Measurements from ENCODE around the gene PPM1N. TPM values are rescaled to one million over a fixed set of nuclear protein-coding genes. Genes with fewer than 3 reads are reported as not detected.

PPM1N gene
- total and polyA plus RNA-seq, 2 experiments from 2014 or later: 0.40 to 0.59 TPM

GRCh38 chr19:45494261-45494916 lies 3.9 kb upstream of the PPM1N start:
- H3K36me3 ChIP-seq (replicated peaks; ENCODE audit: insufficient read depth, low read depth): no peaks in the 10 kb centered on the region
- peaks cover 13% of the 10 kb centered on the region for H3K4me1 ChIP-seq (ENCODE audit: insufficient read depth)
- TF ChIP-seq EZH2 (IDR thresholded peaks at IDR 0.05; ENCODE audit: borderline replicate concordance): no peak
- TF ChIP-seq EZH2phosphoT487 (IDR thresholded peaks at IDR 0.05; ENCODE audit: low read depth, severe bottlenecking, unreplicated experiment): no peak
- no peak for TF ChIP-seq CTCF (IDR thresholded peaks at IDR 0.05; ENCODE audit: poor library complexity)
- no peak for DNase-seq (ENCODE audit: low spot score)
- H3K4me3 ChIP-seq: no peak overlapping the region
- no peaks in the 10 kb centered on the region for H3K79me2 ChIP-seq
- no peaks in the 10 kb centered on the region for H4K20me1 ChIP-seq (ENCODE audit: insufficient read depth, poor library complexity, severe bottlenecking)
- H3K9me2 ChIP-seq (replicated peaks; ENCODE audit: insufficient read depth): no peaks in the 10 kb centered on the region
- no peaks in the 10 kb centered on the region for H3K9me3 ChIP-seq (ENCODE audit: low read depth)
- peaks cover 17% of the 10 kb centered on the region for H3K27me3 ChIP-seq
- no peak overlapping the region for H2AFZ ChIP-seq
- no peak overlapping the region for H3K27ac ChIP-seq
- no peak overlapping the region for H3K4me2 ChIP-seq
- WGBS (ENCODE audit: low lambda C conversion rate, missing lambda C conversion rate): 96% methylated on average over 37 of the region's 39 CpGs

DNA sequence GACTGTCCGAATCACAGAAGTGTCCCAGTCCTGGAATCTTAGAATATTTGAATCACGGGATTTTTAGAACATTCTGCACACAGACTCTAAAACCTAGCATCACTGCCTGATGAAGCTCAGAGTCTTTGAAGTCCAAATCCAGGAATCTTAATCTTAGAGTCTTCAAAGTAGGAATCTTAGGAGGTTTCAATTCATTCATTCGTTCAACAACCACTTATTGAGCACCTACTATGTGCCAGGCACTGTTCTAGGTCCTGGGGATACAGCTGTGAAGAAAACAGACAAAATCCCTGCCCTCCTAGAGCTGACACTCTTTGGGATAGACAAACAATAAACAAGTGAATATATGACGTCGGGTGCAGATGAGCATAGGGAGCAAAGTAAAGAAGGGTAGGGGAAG lies 3.1 kb upstream of the PPM1N start:
- no peak overlapping the region for H3K4me3 ChIP-seq

GRCh38 chr19:45496349-45496953 lies 1.8 kb upstream of the PPM1N start:
- H3K4me2 ChIP-seq: peak overlapping the region; percentile 100
- no peaks in the 10 kb centered on the region for H4K20me1 ChIP-seq (ENCODE audit: insufficient read depth, poor library complexity, severe bottlenecking)
- H3K36me3 ChIP-seq (replicated peaks; ENCODE audit: insufficient read depth, low read depth): no peaks in the 10 kb centered on the region
- H3K9me3 ChIP-seq (ENCODE audit: low read depth): no peaks in the 10 kb centered on the region
- no peaks in the 10 kb centered on the region for H3K9me2 ChIP-seq (replicated peaks; ENCODE audit: insufficient read depth)
- peak overlapping the region; percentile 60 for H2AFZ ChIP-seq
- H3K4me3 ChIP-seq: peak overlapping the region; percentile 68
- peaks cover 13% of the 10 kb centered on the region for H3K4me1 ChIP-seq (ENCODE audit: insufficient read depth)
- DNase-seq (ENCODE audit: low spot score): peak; percentile 80
- peaks cover 27% of the 10 kb centered on the region for H3K27me3 ChIP-seq
- WGBS (ENCODE audit: low lambda C conversion rate, missing lambda C conversion rate): 2% methylated on average over 25 of the region's 54 CpGs
- H3K27ac ChIP-seq: no peak overlapping the region
- H3K79me2 ChIP-seq: no peaks in the 10 kb centered on the region
- TF ChIP-seq EZH2 (IDR thresholded peaks at IDR 0.05; ENCODE audit: borderline replicate concordance): no peak
- TF ChIP-seq EZH2phosphoT487 (IDR thresholded peaks at IDR 0.05; ENCODE audit: low read depth, severe bottlenecking, unreplicated experiment): no peak
- no peak for TF ChIP-seq CTCF (IDR thresholded peaks at IDR 0.05; ENCODE audit: poor library complexity)

More for the DNA sequence above, 3.1 kb upstream of the PPM1N start:
- TF ChIP-seq CTCF (IDR thresholded peaks at IDR 0.05; ENCODE audit: poor library complexity): no peak
- no peak for TF ChIP-seq EZH2 (IDR thresholded peaks at IDR 0.05; ENCODE audit: borderline replicate concordance)
- no peak for TF ChIP-seq EZH2phosphoT487 (IDR thresholded peaks at IDR 0.05; ENCODE audit: low read depth, severe bottlenecking, unreplicated experiment)
- no peaks in the 10 kb centered on the region for H3K79me2 ChIP-seq
- H3K9me3 ChIP-seq (ENCODE audit: low read depth): no peaks in the 10 kb centered on the region
- H4K20me1 ChIP-seq (ENCODE audit: insufficient read depth, poor library complexity, severe bottlenecking): no peaks in the 10 kb centered on the region
- H3K36me3 ChIP-seq (replicated peaks; ENCODE audit: insufficient read depth, low read depth): no peaks in the 10 kb centered on the region
- WGBS (ENCODE audit: low lambda C conversion rate, missing lambda C conversion rate): 91% methylated on average over 5 of the region's 5 CpGs
- H3K9me2 ChIP-seq (replicated peaks; ENCODE audit: insufficient read depth): no peaks in the 10 kb centered on the region
- H3K27me3 ChIP-seq: peaks cover 24% of the 10 kb centered on the region
- no peak overlapping the region for H3K27ac ChIP-seq
- H3K4me1 ChIP-seq (ENCODE audit: insufficient read depth): peaks cover 13% of the 10 kb centered on the region
- no peak for DNase-seq (ENCODE audit: low spot score)
- H2AFZ ChIP-seq: no peak overlapping the region
- no peak overlapping the region for H3K4me2 ChIP-seq

Measured in hepatocyte (in vitro differentiated cells).